Stomach (tissue), 9 donors: ENCODE data around the gene PTCD1. TPM values are rescaled to one million over a fixed set of nuclear protein-coding genes. Genes with fewer than 3 reads are reported as not detected.
"Not testable (repeated sequence)": the region's sequence is repeated elsewhere in the genome, so short reads cannot be mapped to it uniquely, and the experiment has no call there.

Source experiments
- DNase-seq, 2 donors: peaks; one replicate each; pipeline versions ENCODE4 v3.0.0 to v3.0.0-alpha.2; 2013 to 2019
- H3K27ac ChIP-seq, 5 donors: fragments of 200-600 bp in 4 of 5; sonication (generic) in 4 of 5; one replicate each; pipeline ENCODE4 v1.5.1; 2013 to 2019; ENCODE audit warnings: mild to moderate bottlenecking in 1 of 5, moderate library complexity in 1 of 5
- H3K27me3 ChIP-seq, 3 donors: fragments of 200-600 bp; sonication (generic); one replicate each; pipeline ENCODE4 v1.5.1; 2017 to 2019; ENCODE audit warnings: mixed run types in 1 of 3
- H3K36me3 ChIP-seq, 4 donors: fragments of 200-600 bp; sonication (generic); 1 replicate in 3 of 4; 2 replicates in 1 of 4; pipeline ENCODE4 v1.5.1; 2016 to 2019
- H3K4me1 ChIP-seq, 4 donors: fragments of 200-600 bp; sonication (generic); one replicate each; pipeline ENCODE4 v1.5.1; 2016 to 2019
- H3K4me3 ChIP-seq, 4 donors: fragments of 200-600 bp; sonication (generic) in 3 of 4; one replicate each; pipeline ENCODE4 v1.5.1; 2016 to 2019; ENCODE audit warnings: mild to moderate bottlenecking in 1 of 4
- H3K9me3 ChIP-seq, 4 donors: fragments of 200-600 bp; sonication (generic); one replicate each; pipeline ENCODE4 v1.5.1; 2016 to 2019
- CTCF ChIP-seq, 7 experiments: fragments of 450-650 bp in 4 of 7; fragments of 200-600 bp in 3 of 7; sonication (generic) in 3 of 7; IDR thresholded peaks; one replicate each; pipeline ENCODE4 v1.5.1; 2016 to 2019; ENCODE audit warnings: antibody characterized with exemption in 7 of 7, control low read depth in 2 of 7, mild to moderate bottlenecking in 1 of 7
- EP300 ChIP-seq: sonication (generic); formaldehyde crosslinking; IDR thresholded peaks from one replicate; pipeline ENCODE4 v1.6.1; 2017; ENCODE audit warnings: antibody characterized with exemption
- POLR2A ChIP-seq, 4 donors: fragments of 450-650 bp; IDR thresholded peaks; one replicate each; pipeline ENCODE4 v1.6.1; 2016; ENCODE audit warnings: antibody characterized with exemption in 4 of 4, control low read depth in 2 of 4, mild to moderate bottlenecking in 1 of 4, moderate library complexity in 1 of 4
- POLR2AphosphoS5 ChIP-seq, 3 donors: sonication (generic); formaldehyde crosslinking; IDR thresholded peaks; one replicate each; pipeline ENCODE4 v1.6.1; 2016; ENCODE audit warnings: antibody characterized with exemption in 3 of 3
- WGBS, 5 donors: extraction: QIAGEN DNeasy Blood & Tissue Kit in 3 of 5; methylation state at CpG; one replicate each; pipeline versions ENCODE4 v1.1.5 to v1.1.7; 2013 to 2018; 5-methylcytosine and 5-hydroxymethylcytosine counted together
- intact Hi-C: fragments of 100-400 bp; cut with DNase I; formaldehyde crosslinking; loops from one replicate; pipeline ENCODE4 v1.15.1; 2023; ENCODE audit warnings: low total_unique reads
- polyA plus RNA-seq, 3 donors: library from polyadenylated mRNA; stranded (reverse); fragments of 200-250 nt; gene quantifications; one replicate each; pipeline ENCODE4 v1.2.3, GENCODE V29; 2013
- total RNA-seq, 5 donors: library from RNA; depleted of rRNA; stranded (reverse); fragments of >200 nt; gene quantifications; one replicate each; pipeline versions ENCODE4 v1.1.0 to v1.2.3, GENCODE V29; 2014 to 2016
- donor health status: healthy with polysubstance abuse.
- donor health status: Bipolar disorder and iron deficiency.
- donor health status: healthy.

PTCD1 gene
- total and polyA plus RNA-seq, 8 donors, result 0.87 to 3.5 (median 2.3) TPM

DNA sequence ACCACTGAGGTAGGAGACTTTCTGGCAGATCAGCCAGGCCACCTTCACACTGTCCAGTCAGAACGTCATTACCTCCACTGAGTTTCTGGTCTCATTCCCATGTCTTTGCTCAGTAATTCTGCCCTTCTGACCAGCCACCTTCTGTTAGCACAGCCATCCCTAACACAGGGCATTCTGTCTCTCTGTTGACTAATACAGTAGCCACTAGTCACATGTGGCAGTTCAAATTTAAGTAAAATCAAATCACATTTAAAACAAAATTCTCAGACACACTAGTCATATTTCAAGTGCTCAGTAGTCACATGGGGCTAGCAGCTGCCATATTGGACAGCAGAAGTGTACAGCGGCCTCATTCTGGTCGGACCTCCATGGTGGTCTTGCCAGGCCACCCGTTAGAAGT lies 7.5 kb upstream of the PTCD1 start:
- H3K4me3 ChIP-seq, result no peak overlapping the region
- peaks cover 0 to 11% (median 8%) of the 10 kb centered on the region in 4 donors for H3K4me1 ChIP-seq
- no peak for DNase-seq
- no peaks in the 10 kb centered on the region for H3K27me3 ChIP-seq
- no peaks in the 10 kb centered on the region for H3K9me3 ChIP-seq
- no peak overlapping the region for H3K27ac ChIP-seq
- peaks cover 32 to 83% (median 82%) of the 10 kb centered on the region in 4 donors for H3K36me3 ChIP-seq
- intact Hi-C loops, result no loop called here
- TF ChIP-seq CTCF (IDR thresholded peaks at IDR 0.05), result no peak
- no peak for TF ChIP-seq EP300
- no peak for TF ChIP-seq POLR2A (IDR thresholded peaks at IDR 0.05)
- no peak for TF ChIP-seq POLR2AphosphoS5 (IDR thresholded peaks at IDR 0.05)
- 80 to 93% (median 86%) methylated on average over 4 of the region's 4 CpGs for WGBS, 5 donors

GRCh38 chr7:99440195-99440594 lies 1.6 kb upstream of the PTCD1 start:
- peaks cover 14 to 48% (median 37%) of the 10 kb centered on the region in 4 donors for H3K4me1 ChIP-seq
- H3K9me3 ChIP-seq, result no peaks in the 10 kb centered on the region
- H3K36me3 ChIP-seq, result peaks cover 0 to 34% (median 26%) of the 10 kb centered on the region in 4 donors
- no peaks in the 10 kb centered on the region for H3K27me3 ChIP-seq
- 67 to 72% (median 69%) methylated on average over 9 of the region's 9 CpGs for WGBS, 5 donors
- intact Hi-C loops, result no loop called here
- no peak for DNase-seq
- H3K4me3 ChIP-seq, result peak overlapping the region; percentile 94 to 99 (median 98)
- no peak overlapping the region for H3K27ac ChIP-seq
- no peak for TF ChIP-seq EP300
- no peak for TF ChIP-seq CTCF (IDR thresholded peaks at IDR 0.05)
- no peak for TF ChIP-seq POLR2A (IDR thresholded peaks at IDR 0.05)
- TF ChIP-seq POLR2AphosphoS5 (IDR thresholded peaks at IDR 0.05), result no peak

DNA sequence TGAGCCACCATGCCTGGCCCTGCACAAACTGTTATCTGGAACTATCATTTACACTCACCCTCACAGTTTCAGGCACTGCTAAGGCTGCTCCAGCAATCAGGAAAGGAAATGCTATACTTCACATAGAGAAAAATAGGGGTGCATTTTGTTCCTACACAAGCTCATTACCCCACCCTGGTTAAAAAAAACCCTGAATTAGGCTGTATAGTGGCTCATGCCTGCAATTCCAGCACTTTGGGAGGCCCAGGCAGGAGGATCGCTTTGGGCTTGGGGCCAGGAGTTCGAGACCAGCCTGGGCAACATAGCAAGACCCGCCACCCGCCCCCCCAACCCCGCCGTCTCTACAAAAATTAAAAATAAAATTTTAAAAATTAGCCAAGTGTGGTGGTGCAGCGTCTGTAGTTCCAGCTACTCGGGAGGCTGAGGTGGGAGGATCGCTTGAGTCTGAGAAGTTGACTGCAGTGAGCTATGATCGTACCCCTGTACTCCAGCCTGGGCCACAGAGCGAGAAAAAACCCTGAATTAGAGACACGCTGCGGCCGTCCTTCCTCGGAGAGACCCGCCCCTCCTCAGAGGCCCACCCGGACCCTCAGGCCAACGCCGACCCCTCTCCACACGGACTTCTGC lies 539 bp downstream of the PTCD1 start:
- TF ChIP-seq POLR2A (IDR thresholded peaks at IDR 0.05) (no peak), CTCF (IDR thresholded peaks at IDR 0.05) (no peak), EP300 (no peak), POLR2AphosphoS5 (IDR thresholded peaks at IDR 0.05) (no peak)
- WGBS, 5 donors, result 14 to 22% (median 17%) methylated on average over 19 to 20 of the region's 20 CpGs
- intact Hi-C loops, result no loop called here
- Histone ChIP-seq H3K27ac (peak overlapping the region; percentile 81 to 92 (median 90)), H3K36me3 (peaks cover 14 to 35% (median 26%) of the 10 kb centered on the region in 4 donors), H3K27me3 (no peaks in the 10 kb centered on the region), H3K9me3 (no peaks in the 10 kb centered on the region), H3K4me1 (peaks cover 14 to 48% (median 37%) of the 10 kb centered on the region in 4 donors), H3K4me3 (peak overlapping the region; percentile 94 to 99 (median 98))
- no peak for DNase-seq

- H3K4me1 ChIP-seq, result peaks cover 5 to 18% (median 10%) of the 10 kb centered on the region in 4 donors
- no peaks in the 10 kb centered on the region for H3K9me3 ChIP-seq
- H3K4me3 ChIP-seq, result no peak overlapping the region
- no peaks in the 10 kb centered on the region for H3K27me3 ChIP-seq
- DNase-seq, result no peak
- no peak overlapping the region for H3K27ac ChIP-seq
- intact Hi-C loops, result no loop called here
- 91 to 96% (median 94%) methylated on average over 6 to 9 of the region's 9 CpGs for WGBS, 5 donors
- TF ChIP-seq POLR2AphosphoS5 (IDR thresholded peaks at IDR 0.05) (no peak), POLR2A (IDR thresholded peaks at IDR 0.05) (no peak), CTCF (IDR thresholded peaks at IDR 0.05) (no peak), EP300 (no peak)
- peaks cover 44 to 79% (median 72%) of the 10 kb centered on the region in 4 donors for H3K36me3 ChIP-seq
These were observed 5.4 kb downstream of the PTCD1 start for GRCh38 chr7:99433158-99433557.

- H3K27me3 ChIP-seq, H3K4me3 ChIP-seq, H3K4me1 ChIP-seq, intact Hi-C loops, H3K27ac ChIP-seq, H3K9me3 ChIP-seq, DNase-seq: not testable (repeated sequence)
- H3K36me3 ChIP-seq, result peaks cover 44 to 83% (median 78%) of the 10 kb centered on the region in 4 donors
- WGBS, 5 donors, result 71 to 86% (median 80%) methylated on average over 13 of the region's 13 CpGs
These were observed 6.7 kb downstream of the PTCD1 start for GRCh38 chr7:99431756-99432540.
